SJSA1 (cell line): ENCODE data around the gene VWA8. TPM values are rescaled to one million over a fixed set of nuclear protein-coding genes. Genes with fewer than 3 reads are reported as not detected.
A peak's percentile ranks its signal among the peaks of the same experiment; 100 is the strongest.
"Not testable (repeated sequence)": the region's sequence is repeated elsewhere in the genome, so short reads cannot be mapped to it uniquely, and the experiment has no call there.

Source experiments
- DNase-seq, 2 experiments: peaks; one replicate each; pipeline ENCODE4 v3.0.0-alpha.2; 2015 to 2020; ENCODE audit warnings: low spot score in 2 of 2, low read depth in 1 of 2
- H3K27ac ChIP-seq: fragments of 250-450 bp; sonication (Bioruptor Pico); 2 replicates; pipeline ENCODE4 v1.5.1; 2020; ENCODE audit warnings: mild to moderate bottlenecking, moderate library complexity
- H3K27me3 ChIP-seq: fragments of 250-450 bp; sonication (Bioruptor Pico); replicated peaks from 2 replicates; pipeline ENCODE4 v1.5.1; 2020; ENCODE audit warnings: mild to moderate bottlenecking, moderate library complexity
- H3K36me3 ChIP-seq: fragments of 250-450 bp; sonication (Bioruptor Pico); 2 replicates; pipeline ENCODE4 v1.5.1; 2020; ENCODE audit warnings: mild to moderate bottlenecking
- H3K4me1 ChIP-seq: fragments of 250-450 bp; sonication (Bioruptor Pico); replicated peaks from 2 replicates; pipeline ENCODE4 v1.6.1; 2021; ENCODE audit warnings: mild to moderate bottlenecking
- H3K4me3 ChIP-seq: fragments of 250-450 bp; sonication (Bioruptor Pico); 2 replicates; pipeline ENCODE4 v1.5.1; 2020; ENCODE audit warnings: mild to moderate bottlenecking
- H3K9me3 ChIP-seq: fragments of 250-450 bp; sonication (Bioruptor Pico); replicated peaks from 2 replicates; pipeline ENCODE4 v1.5.1; 2020; ENCODE audit warnings: mild to moderate bottlenecking
- total RNA-seq: library from RNA; depleted of rRNA; stranded (reverse); fragments of >200 nt; shearing (Covaris generic); gene quantifications from 2 replicates; pipeline ENCODE4 v1.2.3, GENCODE V29; 2014

Gene VWA8
- total RNA-seq, 1 experiment from 2014 or later: 8.6 TPM

GRCh38 chr13:41905600-41906254 is 55.2 kb downstream of the VWA8 start:
- peaks cover 4% of the 10 kb centered on the region; the same call in 1 of the 2 replicates for H3K36me3 ChIP-seq

GRCh38 chr13:41900918-41901317 is 60.0 kb downstream of the VWA8 start:
- H3K4me3 ChIP-seq: no peak overlapping the region
- no peaks in the 10 kb centered on the region for H3K4me1 ChIP-seq
- no peaks in the 10 kb centered on the region for H3K9me3 ChIP-seq
- H3K27me3 ChIP-seq: no peaks in the 10 kb centered on the region
- no peaks in the 10 kb centered on the region for H3K36me3 ChIP-seq
- H3K27ac ChIP-seq: no peak overlapping the region
- DNase-seq: no peak

More at GRCh38 chr13:41905600-41906254, 55.2 kb downstream of the VWA8 start:
- no peaks in the 10 kb centered on the region for H3K4me1 ChIP-seq
- H3K27ac ChIP-seq: no peak overlapping the region
- H3K4me3 ChIP-seq: no peak overlapping the region
- H3K27me3 ChIP-seq: no peaks in the 10 kb centered on the region
- DNase-seq: peak in 1 of 2 experiments; percentile 18
- no peaks in the 10 kb centered on the region for H3K9me3 ChIP-seq

- H3K36me3 ChIP-seq, H3K9me3 ChIP-seq, H3K27me3 ChIP-seq, H3K27ac ChIP-seq, H3K4me3 ChIP-seq, DNase-seq, H3K4me1 ChIP-seq: not testable (repeated sequence)
Observed at GRCh38 chr13:41898411-41898810, 62.5 kb downstream of the VWA8 start.

- H3K27ac ChIP-seq: no peak overlapping the region
- no peak for DNase-seq
- H3K4me1 ChIP-seq: no peaks in the 10 kb centered on the region
Observed at GRCh38 chr13:41897126-41897525, 63.8 kb downstream of the VWA8 start.

GRCh38 chr13:41895478-41895877 is 65.4 kb downstream of the VWA8 start:
- H3K4me3 ChIP-seq: no peak overlapping the region
- H3K9me3 ChIP-seq: no peaks in the 10 kb centered on the region
- H3K4me1 ChIP-seq: no peaks in the 10 kb centered on the region
- DNase-seq: no peak
- no peak overlapping the region for H3K27ac ChIP-seq
- H3K27me3 ChIP-seq: no peaks in the 10 kb centered on the region
- H3K36me3 ChIP-seq: peaks cover 3% of the 10 kb centered on the region; the same call in 1 of the 2 replicates

More at GRCh38 chr13:41897126-41897525, 63.8 kb downstream of the VWA8 start:
- H3K9me3 ChIP-seq: no peaks in the 10 kb centered on the region
- H3K27me3 ChIP-seq: no peaks in the 10 kb centered on the region
- no peaks in the 10 kb centered on the region; the same call in 1 of the 2 replicates for H3K36me3 ChIP-seq
- H3K4me3 ChIP-seq: no peak overlapping the region

GRCh38 chr13:41891119-41891518 is 69.8 kb downstream of the VWA8 start:
- DNase-seq: no peak
- H3K9me3 ChIP-seq: no peaks in the 10 kb centered on the region
- H3K36me3 ChIP-seq: peaks cover 7% of the 10 kb centered on the region; the same call in 1 of the 2 replicates
- no peak overlapping the region for H3K4me3 ChIP-seq
- no peaks in the 10 kb centered on the region for H3K4me1 ChIP-seq
- H3K27me3 ChIP-seq: no peaks in the 10 kb centered on the region
- H3K27ac ChIP-seq: no peak overlapping the region

GRCh38 chr13:41883147-41883546 is 77.8 kb downstream of the VWA8 start:
- Histone ChIP-seq H3K4me1 (no peaks in the 10 kb centered on the region), H3K27me3 (no peaks in the 10 kb centered on the region), H3K4me3 (no peak overlapping the region), H3K27ac (no peak overlapping the region), H3K36me3 (peaks cover 11% of the 10 kb centered on the region; the same call in 1 of the 2 replicates), H3K9me3 (no peaks in the 10 kb centered on the region)
- DNase-seq: no peak

- H3K27ac ChIP-seq, H3K9me3 ChIP-seq, H3K27me3 ChIP-seq, DNase-seq, H3K4me1 ChIP-seq, H3K4me3 ChIP-seq: not testable (repeated sequence)
- H3K36me3 ChIP-seq: peaks cover 11% of the 10 kb centered on the region; the same call in 1 of the 2 replicates
Observed at GRCh38 chr13:41881890-41882289, 79.0 kb downstream of the VWA8 start.

GRCh38 chr13:41880966-41881365 is 79.9 kb downstream of the VWA8 start:
- Histone ChIP-seq H3K9me3 (no peaks in the 10 kb centered on the region), H3K4me1 (no peaks in the 10 kb centered on the region), H3K4me3 (no peak overlapping the region), H3K27ac (no peak overlapping the region), H3K36me3 (peaks cover 11% of the 10 kb centered on the region; the same call in 1 of the 2 replicates), H3K27me3 (no peaks in the 10 kb centered on the region)
- no peak for DNase-seq

- no peaks in the 10 kb centered on the region for H3K9me3 ChIP-seq
- 0 out of 2 replicates have a peak, but pooled peaks cover 5% of the 10 kb centered on the region for H3K36me3 ChIP-seq
- DNase-seq: no peak
- no peak overlapping the region for H3K4me3 ChIP-seq
- no peaks in the 10 kb centered on the region for H3K4me1 ChIP-seq
- H3K27me3 ChIP-seq: no peaks in the 10 kb centered on the region
- H3K27ac ChIP-seq: no peak overlapping the region
Observed at GRCh38 chr13:41864658-41865057, 96.3 kb downstream of the VWA8 start.

- not testable (repeated sequence) for H3K4me1 ChIP-seq, H3K4me3 ChIP-seq, DNase-seq, H3K27me3 ChIP-seq, H3K27ac ChIP-seq, H3K36me3 ChIP-seq, H3K9me3 ChIP-seq
Observed at GRCh38 chr13:41862659-41863058, 98.2 kb downstream of the VWA8 start.

- Histone ChIP-seq H3K4me3 (no peak overlapping the region), H3K36me3 (0 out of 2 replicates have a peak, but pooled peaks cover 5% of the 10 kb centered on the region), H3K27ac (no peak overlapping the region), H3K27me3 (no peaks in the 10 kb centered on the region), H3K4me1 (no peaks in the 10 kb centered on the region), H3K9me3 (no peaks in the 10 kb centered on the region)
- no peak for DNase-seq
Observed at GRCh38 chr13:41859565-41859964, 101.3 kb downstream of the VWA8 start.

GRCh38 chr13:41858780-41859179 is 102.1 kb downstream of the VWA8 start:
- Histone ChIP-seq H3K27ac (no peak overlapping the region), H3K9me3 (no peaks in the 10 kb centered on the region), H3K4me3 (no peak overlapping the region), H3K4me1 (no peaks in the 10 kb centered on the region), H3K36me3 (0 out of 2 replicates have a peak, but pooled peaks cover 5% of the 10 kb centered on the region), H3K27me3 (no peaks in the 10 kb centered on the region)
- DNase-seq: no peak

GRCh38 chr13:41854758-41855157 is 106.2 kb downstream of the VWA8 start:
- Histone ChIP-seq H3K27me3 (no peaks in the 10 kb centered on the region), H3K4me3 (no peak overlapping the region), H3K36me3 (no peaks in the 10 kb centered on the region), H3K27ac (no peak overlapping the region), H3K4me1 (no peaks in the 10 kb centered on the region), H3K9me3 (no peaks in the 10 kb centered on the region)
- no peak for DNase-seq

- H3K27me3 ChIP-seq: no peaks in the 10 kb centered on the region
- no peak for DNase-seq
- no peaks in the 10 kb centered on the region for H3K4me1 ChIP-seq
- H3K9me3 ChIP-seq: no peaks in the 10 kb centered on the region
- H3K4me3 ChIP-seq: no peak overlapping the region
- no peaks in the 10 kb centered on the region for H3K36me3 ChIP-seq
- no peak overlapping the region for H3K27ac ChIP-seq
Observed at GRCh38 chr13:41851351-41851750, 109.6 kb downstream of the VWA8 start.
